ENCODE results near the gene HOOK2. TPM values are rescaled to one million over a fixed set of nuclear protein-coding genes. Genes with fewer than 3 reads are reported as not detected.
A peak's percentile ranks its signal among the peaks of the same experiment; 100 is the strongest.
"Not testable (repeated sequence)": the region's sequence is repeated elsewhere in the genome, so short reads cannot be mapped to it uniquely, and the experiment has no call there.

The HOOK2 gene, protein sequence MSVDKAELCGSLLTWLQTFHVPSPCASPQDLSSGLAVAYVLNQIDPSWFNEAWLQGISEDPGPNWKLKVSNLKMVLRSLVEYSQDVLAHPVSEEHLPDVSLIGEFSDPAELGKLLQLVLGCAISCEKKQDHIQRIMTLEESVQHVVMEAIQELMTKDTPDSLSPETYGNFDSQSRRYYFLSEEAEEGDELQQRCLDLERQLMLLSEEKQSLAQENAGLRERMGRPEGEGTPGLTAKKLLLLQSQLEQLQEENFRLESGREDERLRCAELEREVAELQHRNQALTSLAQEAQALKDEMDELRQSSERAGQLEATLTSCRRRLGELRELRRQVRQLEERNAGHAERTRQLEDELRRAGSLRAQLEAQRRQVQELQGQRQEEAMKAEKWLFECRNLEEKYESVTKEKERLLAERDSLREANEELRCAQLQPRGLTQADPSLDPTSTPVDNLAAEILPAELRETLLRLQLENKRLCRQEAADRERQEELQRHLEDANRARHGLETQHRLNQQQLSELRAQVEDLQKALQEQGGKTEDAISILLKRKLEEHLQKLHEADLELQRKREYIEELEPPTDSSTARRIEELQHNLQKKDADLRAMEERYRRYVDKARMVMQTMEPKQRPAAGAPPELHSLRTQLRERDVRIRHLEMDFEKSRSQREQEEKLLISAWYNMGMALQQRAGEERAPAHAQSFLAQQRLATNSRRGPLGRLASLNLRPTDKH
- 4.9 and 5.7 TPM in 2 replicates for total RNA-seq (2014; rRNA removed; shearing (Covaris generic))
- polyA plus RNA-seq (2015; cell fraction: cytosol; rRNA removed), result 4.0 and 7.5 TPM in 2 replicates
- 41.9 and 51.4 TPM in 2 replicates for polyA plus RNA-seq (2015; cell fraction: nucleus; rRNA removed)

GRCh38 chr19:12774588-12775555 lies at the start of gene HOOK2:
Gene HOOK2 (minus strand): TSS chr19:12775552. CDS start chr19:12775449, 103 bp downstream.
- DNase-seq (ENCODE audit: low read depth, low spot score), result no peak

DNA sequence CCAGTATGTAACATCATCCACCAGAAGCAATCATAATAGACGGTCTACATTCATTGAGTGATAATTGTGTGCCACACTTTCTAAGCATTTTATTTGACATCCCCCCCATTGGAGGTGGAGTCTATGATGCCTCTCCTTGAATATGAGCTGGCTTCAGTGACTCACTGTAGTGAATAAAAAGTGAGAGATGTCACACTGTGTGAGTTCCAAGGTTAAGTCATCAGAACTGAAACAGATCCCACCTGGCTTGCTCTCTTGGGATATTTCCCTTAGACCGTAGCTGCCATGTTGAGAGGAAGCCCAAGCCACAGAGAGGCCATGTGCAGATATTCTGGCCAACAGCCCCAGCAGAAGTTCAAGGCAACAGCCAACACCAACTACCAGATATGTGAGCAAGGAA lies 46.4 kb upstream of the HOOK2 start:
- DNase-seq (ENCODE audit: low read depth, low spot score), result no peak
- in situ Hi-C loops (cut with HindIII; ENCODE audit: low pct_unique_long_range_greater_than_20kb, low sequenced_read_pairs), result no loop called here

More at GRCh38 chr19:12774588-12775555, at the start of gene HOOK2:
- in situ Hi-C loops (cut with HindIII; ENCODE audit: low pct_unique_long_range_greater_than_20kb, low sequenced_read_pairs), result no loop called here

GRCh38 chr19:12817810-12818209 lies 42.5 kb upstream of the HOOK2 start:
- in situ Hi-C loops (cut with HindIII; ENCODE audit: low pct_unique_long_range_greater_than_20kb, low sequenced_read_pairs); DNase-seq (ENCODE audit: low read depth, low spot score): not testable (repeated sequence)

DNA sequence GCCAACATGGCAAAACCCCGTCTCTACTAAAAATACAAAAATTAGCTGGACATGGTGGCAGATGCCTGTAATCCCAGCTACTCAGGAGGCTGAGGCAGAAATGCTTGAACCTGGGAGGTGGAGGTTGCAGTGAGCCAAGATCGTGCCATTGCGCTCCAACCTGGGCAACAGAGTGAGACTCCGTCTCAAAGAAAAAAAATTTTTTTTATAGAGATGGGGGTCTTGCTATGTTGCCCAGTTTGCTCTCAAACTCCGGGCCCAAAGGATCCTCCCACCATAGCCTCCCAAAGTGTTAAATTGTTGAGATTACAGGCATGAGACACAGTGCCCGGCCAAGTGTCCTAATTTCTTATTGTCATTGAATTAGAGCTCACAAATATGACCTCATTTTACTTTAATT lies 41.8 kb upstream of the HOOK2 start:
- in situ Hi-C loops (cut with HindIII; ENCODE audit: low pct_unique_long_range_greater_than_20kb, low sequenced_read_pairs); DNase-seq (ENCODE audit: low read depth, low spot score): not testable (repeated sequence)

- DNase-seq (ENCODE audit: low read depth, low spot score), result no peak
- in situ Hi-C loops (cut with HindIII; ENCODE audit: low pct_unique_long_range_greater_than_20kb, low sequenced_read_pairs), result no loop called here
These were observed 39.7 kb upstream of the HOOK2 start for GRCh38 chr19:12815088-12815487.

GRCh38 chr19:12806242-12807081 lies 31.1 kb upstream of the HOOK2 start, which contains the start of gene RNASEH2A:
Gene RNASEH2A (plus strand): TSS chr19:12806584. CDS start chr19:12806674, 90 bp downstream.
- in situ Hi-C loops (cut with HindIII; ENCODE audit: low pct_unique_long_range_greater_than_20kb, low sequenced_read_pairs), result no loop called here

GRCh38 chr19:12804051-12804450 lies 28.7 kb upstream of the HOOK2 start:
- in situ Hi-C loops (cut with HindIII; ENCODE audit: low pct_unique_long_range_greater_than_20kb, low sequenced_read_pairs), result no loop called here
- no peak for DNase-seq (ENCODE audit: low read depth, low spot score)

More at GRCh38 chr19:12806242-12807081, 31.1 kb upstream of the HOOK2 start, which contains the start of gene RNASEH2A:
- DNase-seq (ENCODE audit: low read depth, low spot score), result peak; percentile 87

DNA sequence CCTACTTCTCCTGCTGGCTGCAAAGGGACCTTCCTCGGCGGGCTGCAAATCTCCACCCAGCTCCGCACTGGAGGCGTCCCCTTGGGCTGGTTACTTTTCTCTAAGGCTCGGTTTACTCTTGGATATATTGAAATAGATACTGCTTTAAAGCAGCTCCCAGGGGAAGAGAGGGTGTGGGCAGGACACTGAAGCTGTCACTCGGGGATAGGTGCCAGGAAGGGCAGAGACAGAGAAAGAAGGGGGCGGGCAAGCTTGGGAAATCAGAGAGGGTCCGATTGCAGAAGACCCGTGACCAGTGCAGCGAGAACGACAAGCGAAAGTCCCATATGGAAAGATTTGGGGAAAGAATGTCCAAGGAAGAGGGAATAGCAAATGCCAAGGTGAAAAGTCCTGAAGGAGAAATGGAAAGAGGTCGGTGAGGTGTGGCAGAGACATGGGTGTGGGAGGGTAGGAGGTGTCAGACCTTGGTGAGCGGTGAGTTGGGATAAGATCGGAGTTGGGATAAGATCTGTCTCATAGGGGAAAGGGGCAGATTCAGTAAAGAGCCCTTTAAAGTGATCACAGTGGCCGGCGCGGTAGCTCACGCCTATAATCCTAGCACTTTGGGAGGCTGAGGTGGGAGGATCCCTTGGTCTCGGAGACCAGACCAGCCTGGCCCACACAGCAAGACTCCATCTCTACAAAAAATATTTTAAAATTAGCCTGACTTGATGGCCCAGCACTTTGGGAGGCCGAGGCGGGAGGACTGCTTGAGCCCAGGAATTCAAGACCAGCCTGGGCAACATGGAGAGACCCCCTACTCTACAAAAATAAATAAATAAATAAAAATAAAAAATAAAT lies 27.1 kb upstream of the HOOK2 start:
- DNase-seq (ENCODE audit: low read depth, low spot score), result no peak
- in situ Hi-C loops (cut with HindIII; ENCODE audit: low pct_unique_long_range_greater_than_20kb, low sequenced_read_pairs), result no loop called here

GRCh38 chr19:12801466-12802266 lies 26.3 kb upstream of the HOOK2 start, which contains the start of the genes PRDX2 and THSD8:
Gene PRDX2 (minus strand): TSS chr19:12801800. CDS start chr19:12801261, 539 bp downstream.
Gene THSD8 (plus strand): TSS chr19:12802069. CDS start chr19:12802072, 3 bp downstream.
- DNase-seq (ENCODE audit: low read depth, low spot score), result no peak
- in situ Hi-C loops (cut with HindIII; ENCODE audit: low pct_unique_long_range_greater_than_20kb, low sequenced_read_pairs), result no loop called here

- no peak for DNase-seq (ENCODE audit: low read depth, low spot score)
- in situ Hi-C loops (cut with HindIII; ENCODE audit: low pct_unique_long_range_greater_than_20kb, low sequenced_read_pairs), result no loop called here
These were observed 25.6 kb upstream of the HOOK2 start for GRCh38 chr19:12800923-12801465.

DNA sequence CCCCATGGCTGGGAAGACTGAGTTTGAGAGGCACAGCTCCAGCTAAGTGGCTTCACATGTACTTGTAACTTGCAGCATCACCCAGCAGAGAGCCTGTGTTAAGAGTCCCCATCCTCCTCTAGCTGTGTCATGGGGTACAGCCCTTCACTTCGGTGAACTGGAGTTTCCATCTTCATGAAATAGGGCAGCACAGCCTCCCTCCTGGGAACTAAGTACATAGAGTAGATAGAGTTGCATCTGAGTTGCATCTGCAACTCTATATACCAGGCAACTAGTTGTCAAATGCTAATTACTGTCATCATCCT lies 25.1 kb upstream of the HOOK2 start:
- in situ Hi-C loops (cut with HindIII; ENCODE audit: low pct_unique_long_range_greater_than_20kb, low sequenced_read_pairs), result no loop called here
- no peak for DNase-seq (ENCODE audit: low read depth, low spot score)

DNA sequence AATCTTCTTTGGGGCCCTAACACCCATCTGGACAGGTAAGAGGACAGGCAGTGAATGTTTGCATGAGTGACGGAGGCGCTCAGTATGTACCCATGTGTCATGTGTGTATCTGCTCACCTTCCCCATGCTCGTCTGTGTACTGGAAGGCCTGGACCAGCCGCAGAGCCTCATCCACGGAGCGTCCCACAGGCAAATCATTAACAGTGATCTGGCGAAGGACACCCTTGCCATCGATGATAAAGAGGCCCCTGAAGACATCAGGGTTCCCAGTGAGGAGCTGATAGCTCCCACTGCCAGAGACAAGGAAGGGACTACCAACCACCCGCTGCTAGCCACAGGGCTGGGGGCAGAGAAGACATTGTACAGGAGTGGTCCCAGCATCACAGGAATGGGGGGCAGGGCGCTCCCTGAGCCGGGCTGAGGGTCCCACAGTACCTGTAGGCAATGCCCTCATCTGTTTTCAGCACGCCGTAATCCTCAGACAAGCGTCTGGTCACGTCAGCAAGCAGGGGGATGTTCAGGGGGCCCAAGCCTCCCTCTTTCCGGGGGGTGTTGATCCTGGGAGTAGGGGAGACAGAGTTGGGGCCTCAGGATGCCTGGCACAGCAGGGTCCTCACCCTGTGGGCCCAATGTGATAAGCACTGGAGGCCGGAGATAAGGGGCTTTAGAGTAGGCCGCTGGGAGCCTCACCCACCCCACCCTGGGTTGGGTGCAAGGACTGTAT lies 24.6 kb upstream of the HOOK2 start:
- in situ Hi-C loops (cut with HindIII; ENCODE audit: low pct_unique_long_range_greater_than_20kb, low sequenced_read_pairs), result no loop called here
- no peak for DNase-seq (ENCODE audit: low read depth, low spot score)

GRCh38 chr19:12797607-12798006 lies 22.3 kb upstream of the HOOK2 start:
- DNase-seq (ENCODE audit: low read depth, low spot score); in situ Hi-C loops (cut with HindIII; ENCODE audit: low pct_unique_long_range_greater_than_20kb, low sequenced_read_pairs): not testable (repeated sequence)

DNA sequence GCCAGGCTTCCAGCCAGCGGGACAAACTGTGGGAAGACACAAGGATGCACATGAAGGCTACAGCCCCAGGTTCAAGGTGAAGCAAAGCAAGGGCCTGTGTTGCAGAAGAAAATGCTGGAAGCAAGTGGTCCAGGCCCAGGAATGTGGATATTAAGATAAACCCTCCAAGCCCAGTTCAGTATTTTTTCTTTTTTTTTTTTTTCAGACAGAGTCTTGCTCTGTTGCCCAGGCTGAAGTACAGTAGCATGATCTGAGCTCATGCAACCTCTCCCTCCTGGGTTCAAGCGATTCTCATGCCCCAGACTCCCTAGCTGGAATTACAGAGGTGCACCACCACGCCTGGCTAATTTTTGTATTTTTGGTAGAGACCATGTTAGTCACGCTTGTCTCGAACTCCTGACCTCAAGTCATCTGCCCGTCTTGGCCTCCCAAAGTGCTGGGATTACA lies 21.8 kb upstream of the HOOK2 start:
- in situ Hi-C loops (cut with HindIII; ENCODE audit: low pct_unique_long_range_greater_than_20kb, low sequenced_read_pairs), result no loop called here
- no peak for DNase-seq (ENCODE audit: low read depth, low spot score)
